ENCODE data around the gene BDP1. TPM values are rescaled to one million over a fixed set of nuclear protein-coding genes. Genes with fewer than 3 reads are reported as not detected.

Gene BDP1
- total RNA-seq, 1 donor from 2014 or later, result 32.5 TPM

DNA sequence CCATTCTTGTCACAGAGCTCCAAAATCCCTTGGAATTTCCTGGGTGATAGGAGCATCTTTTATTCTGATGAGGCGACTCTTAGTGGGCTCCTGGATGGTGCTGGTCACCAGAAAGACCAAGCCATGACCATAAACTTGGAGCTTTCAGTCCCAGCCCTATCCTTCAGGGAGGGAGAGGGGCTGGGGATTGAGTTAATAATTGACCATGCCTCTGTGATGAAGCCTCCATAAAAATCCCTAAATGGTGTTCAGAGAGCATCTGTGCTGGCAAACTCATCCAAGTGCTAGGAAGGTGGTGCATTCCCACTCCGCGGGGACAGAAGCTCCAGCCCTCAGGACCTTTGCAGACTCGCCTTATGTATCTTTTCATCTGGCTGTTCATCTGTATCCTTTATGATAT lies 160.4 kb downstream of the BDP1 start:
- no peaks in the 10 kb centered on the region for H3K27me3 Mint-ChIP-seq (ENCODE audit: low read depth)
- H3K9me3 Mint-ChIP-seq, result peaks cover 13% of the 10 kb centered on the region
- H3K27ac Mint-ChIP-seq, result no peak overlapping the region
- peaks cover 43% of the 10 kb centered on the region for H3K36me3 Mint-ChIP-seq
- DNase-seq (ENCODE audit: low spot score in 2 of 2, unreplicated experiment in 2 of 2), result no peak
- TF ChIP-seq CTCF (IDR thresholded peaks at IDR 0.05; ENCODE audit: unreplicated experiment), result no peak
- no peak overlapping the region for H3K4me3 Mint-ChIP-seq
- no peaks in the 10 kb centered on the region for H3K4me1 Mint-ChIP-seq

Other genes with a start within 250 kb of the BDP1 start
- 42.6 to 44.6 TPM (median 44.4 TPM) in 3 replicates for gene MCCC2, start 131.7 kb downstream of the BDP1 start, total RNA-seq

All from mesothelial cell of epicardium (in vitro differentiated cells).